HepG2 (cell line): Measurements from ENCODE around the gene CTDSP1. TPM values are rescaled to one million over a fixed set of nuclear protein-coding genes. Genes with fewer than 3 reads are reported as not detected.

Experiments used
- FOXO1 ChIP-seq: sonication (generic); formaldehyde crosslinking; IDR thresholded peaks from 2 replicates; pipeline ENCODE4 v1.4.0; 2020; ENCODE audit warnings: missing genetic modification reagents
- HNF1A ChIP-seq, 2 experiments: sonication (generic) in 1 of 2; formaldehyde crosslinking in 1 of 2; IDR thresholded peaks; 2 replicates each; pipeline versions ENCODE4 v1.4.0 to v1.6.1; 2016 to 2020; ENCODE audit warnings: borderline replicate concordance in 1 of 2, low read depth in 1 of 2, mild to moderate bottlenecking in 1 of 2, missing genetic modification reagents in 1 of 2
- MEIS1 ChIP-seq: sonication (generic); formaldehyde crosslinking; IDR thresholded peaks from 2 replicates; pipeline ENCODE4 v1.9.0; 2021; ENCODE audit warnings: mild to moderate bottlenecking, missing genetic modification reagents, moderate library complexity, borderline replicate concordance
- MLLT10 ChIP-seq: sonication (generic); formaldehyde crosslinking; IDR thresholded peaks from 2 replicates; pipeline ENCODE4 v1.4.0; 2020; ENCODE audit warnings: missing genetic modification reagents
- NFRKB ChIP-seq: fragments of 450-650 bp; IDR thresholded peaks from 2 replicates; pipeline ENCODE4 v1.6.1; 2017
- PBX3 ChIP-seq: sonication (generic); formaldehyde crosslinking; IDR thresholded peaks from 2 replicates; pipeline ENCODE4 v1.8.1; 2023; ENCODE audit warnings: missing genetic modification reagents, inconsistent platforms, borderline replicate concordance
- PHF8 ChIP-seq: sonication (generic); formaldehyde crosslinking; IDR thresholded peaks from 2 replicates; pipeline ENCODE4 v1.5.0; 2020; ENCODE audit warnings: missing genetic modification reagents
- TFDP2 ChIP-seq: sonication (generic); formaldehyde crosslinking; IDR thresholded peaks from 2 replicates; pipeline ENCODE4 v1.4.0; 2020; ENCODE audit warnings: missing genetic modification reagents
- ZEB1 ChIP-seq: IDR thresholded peaks from 2 replicates; pipeline ENCODE4 v1.6.1; 2012; ENCODE audit warnings: mild to moderate bottlenecking, low read depth, inconsistent platforms; ENCODE audit not compliant: insufficient replicate concordance
- ZKSCAN5 ChIP-seq: sonication (generic); formaldehyde crosslinking; IDR thresholded peaks from 2 replicates; pipeline ENCODE4 v1.5.1; 2020; ENCODE audit warnings: mild to moderate bottlenecking, missing genetic modification reagents
- ZNF143 ChIP-seq: sonication (generic); formaldehyde crosslinking; IDR thresholded peaks from 2 replicates; pipeline ENCODE4 v1.4.0; 2020; ENCODE audit warnings: missing genetic modification reagents
- ZNF564 ChIP-seq: sonication (generic); formaldehyde crosslinking; IDR thresholded peaks from 2 replicates; pipeline ENCODE4 v1.8.1; 2023; ENCODE audit warnings: mild to moderate bottlenecking, missing genetic modification reagents
- ZNF567 ChIP-seq: sonication (generic); formaldehyde crosslinking; IDR thresholded peaks from 2 replicates; pipeline ENCODE4 v1.8.1; 2023; ENCODE audit warnings: mild to moderate bottlenecking, missing genetic modification reagents, borderline replicate concordance
- ZNF576 ChIP-seq: sonication (generic); formaldehyde crosslinking; IDR thresholded peaks from 2 replicates; pipeline ENCODE4 v1.4.0; 2020; ENCODE audit warnings: mild to moderate bottlenecking, missing genetic modification reagents
- ZNF703 ChIP-seq: sonication (generic); formaldehyde crosslinking; IDR thresholded peaks from 2 replicates; pipeline ENCODE4 v1.5.1; 2020; ENCODE audit warnings: missing genetic modification reagents, mild to moderate bottlenecking, moderate library complexity, borderline replicate concordance
- ZNF776 ChIP-seq: sonication (generic); formaldehyde crosslinking; IDR thresholded peaks from 2 replicates; pipeline ENCODE4 v1.4.0; 2020; ENCODE audit warnings: mild to moderate bottlenecking, missing genetic modification reagents
- ZNF782 ChIP-seq: sonication (generic); formaldehyde crosslinking; IDR thresholded peaks from 2 replicates; pipeline ENCODE4 v1.4.0; 2020; ENCODE audit warnings: missing genetic modification reagents, mild to moderate bottlenecking, borderline replicate concordance
- polyA plus RNA-seq, 8 experiments: library from polyadenylated mRNA; depleted of rRNA in 3 of 8; stranded (reverse) in 7 of 8; unstranded in 1 of 8; fragments of >200 nt; fragmentation: Illumina TruSeq in 4 of 8; extraction: Trizol in 4 of 8; gene quantifications; 2 replicates each; pipeline versions ENCODE4 v1.2.1 to v1.2.3, GENCODE V29; 2011 to 2016; ENCODE audit warnings: low read depth in 4 of 8, missing spikeins in 1 of 8, mixed read lengths in 1 of 8; ENCODE audit not compliant: insufficient read depth in 1 of 8
- total RNA-seq, 5 experiments: library from RNA; depleted of rRNA; stranded (reverse); fragments of >200 nt; fragmentation: Illumina TruSeq; extraction: Trizol; gene quantifications; 2 replicates each; pipeline ENCODE4 v1.2.3, GENCODE V29; 2016; ENCODE audit warnings: low read depth in 1 of 5
- TF ChIP-seq, protein P1 (sequence below): sonication (generic); formaldehyde crosslinking; IDR thresholded peaks from 2 replicates; pipeline ENCODE4 v1.4.0; 2020; ENCODE audit warnings: mild to moderate bottlenecking, missing genetic modification reagents

CTDSP1 gene
- total and polyA plus RNA-seq, 2 of the 13 experiments (the other 11 are each of a cell fraction or from before 2014, with no cell fraction given): 91.0 to 268 TPM

DNA sequence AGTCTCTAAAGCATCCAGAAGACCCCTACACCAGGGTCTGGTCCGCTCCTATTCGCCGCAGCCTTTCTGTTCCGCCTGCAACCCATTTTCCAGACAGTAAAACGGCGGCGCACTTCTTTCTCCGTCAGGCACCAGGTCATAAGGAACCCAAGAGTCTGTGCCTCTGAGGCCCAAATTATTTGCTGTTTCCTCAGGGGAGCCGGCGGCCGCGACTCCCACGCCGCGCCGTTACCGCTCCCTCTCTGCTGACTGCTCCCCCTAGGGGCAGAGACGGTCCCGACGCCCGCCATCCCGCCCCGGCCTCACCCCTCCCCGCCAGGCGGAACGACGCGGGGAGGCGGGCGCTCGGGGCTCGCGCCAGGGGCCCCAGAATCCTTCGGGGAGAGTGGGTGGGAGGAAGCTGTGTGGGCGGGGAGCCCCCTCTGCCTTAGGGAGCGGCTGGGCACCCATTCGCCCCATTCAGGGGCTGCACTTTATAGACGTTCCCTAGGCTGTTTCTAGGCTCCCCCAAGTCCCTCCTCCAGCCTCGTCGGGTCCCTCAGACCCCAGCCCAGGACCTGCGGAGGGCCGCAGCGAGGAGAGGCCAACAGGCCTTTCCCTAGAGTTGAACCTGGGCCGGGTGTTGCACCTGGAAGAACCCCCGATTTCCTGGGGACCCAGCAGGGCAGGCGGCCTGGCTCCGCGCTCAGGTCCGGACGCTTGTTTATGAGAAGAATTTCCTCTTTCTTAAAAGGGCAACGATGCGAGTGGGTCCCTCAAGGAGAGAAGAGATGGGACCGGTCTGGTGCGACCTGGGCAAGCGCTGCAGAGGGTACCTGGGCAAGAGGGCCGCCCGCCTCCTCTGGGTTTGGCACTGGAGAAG lies 3.6 kb upstream of the CTDSP1 start (continued):
- TF ChIP-seq HNF1A (IDR thresholded peaks at IDR 0.05; ENCODE audit: low read depth) (no peak), HNF1A (CRISPR knock-in tag; IDR thresholded peaks at IDR 0.05; ENCODE audit: borderline replicate concordance) (peak; percentile 93; the same call in 1 of the 2 replicates), ZNF703 (CRISPR knock-in tag) (no peak; the same call in 1 of the 2 replicates), MLLT10 (CRISPR knock-in tag) (no peak), ZEB1 (no peak), ZNF567 (no peak; the same call in 1 of the 2 replicates), ZKSCAN5 (CRISPR knock-in tag) (no peak; the same call in 1 of the 2 replicates), ZNF782 (CRISPR knock-in tag) (no peak; the same call in 1 of the 2 replicates), ZNF143 (CRISPR knock-in tag) (peak; percentile 87), TFDP2 (CRISPR knock-in tag) (peak; percentile 93; the same call in 1 of the 2 replicates), PBX3 (CRISPR knock-in tag) (no peak), PHF8 (CRISPR knock-in tag) (peak; percentile 85), MEIS1 (CRISPR knock-in tag) (peak; percentile 93), ZNF576 (CRISPR knock-in tag) (no peak), FOXO1 (CRISPR knock-in tag) (peak; percentile 74; the same call in 1 of the 2 replicates), NFRKB (no peak), ZNF564 (CRISPR knock-in tag) (peak; percentile 70; the same call in 1 of the 2 replicates), ZNF776 (CRISPR knock-in tag) (peak; percentile 19; the same call in 1 of the 2 replicates)
- TF ChIP-seq, protein P1, sequence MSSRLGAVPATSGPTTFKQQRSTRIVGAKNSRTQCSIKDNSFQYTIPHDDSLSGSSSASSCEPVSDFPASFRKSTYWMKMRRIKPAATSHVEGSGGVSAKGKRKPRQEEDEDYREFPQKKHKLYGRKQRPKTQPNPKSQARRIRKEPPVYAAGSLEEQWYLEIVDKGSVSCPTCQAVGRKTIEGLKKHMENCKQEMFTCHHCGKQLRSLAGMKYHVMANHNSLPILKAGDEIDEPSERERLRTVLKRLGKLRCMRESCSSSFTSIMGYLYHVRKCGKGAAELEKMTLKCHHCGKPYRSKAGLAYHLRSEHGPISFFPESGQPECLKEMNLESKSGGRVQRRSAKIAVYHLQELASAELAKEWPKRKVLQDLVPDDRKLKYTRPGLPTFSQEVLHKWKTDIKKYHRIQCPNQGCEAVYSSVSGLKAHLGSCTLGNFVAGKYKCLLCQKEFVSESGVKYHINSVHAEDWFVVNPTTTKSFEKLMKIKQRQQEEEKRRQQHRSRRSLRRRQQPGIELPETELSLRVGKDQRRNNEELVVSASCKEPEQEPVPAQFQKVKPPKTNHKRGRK (CRISPR knock-in tag): no peak
